ENCODE results near the gene ADH7.
"Not testable (repeated sequence)": the region's sequence is repeated elsewhere in the genome, so short reads cannot be mapped to it uniquely, and the experiment has no call there.

Gene ADH7

GRCh38 chr4:99415762-99416161 lies 19.4 kb downstream of the ADH7 start:
- H3K4me3 ChIP-seq (ENCODE audit: low read depth, low read length); H3K27me3 ChIP-seq (ENCODE audit: control insufficient read depth, insufficient read depth, low read length); H3K9ac ChIP-seq (ENCODE audit: low read depth, low read length); H3K4me1 ChIP-seq (ENCODE audit: control insufficient read depth, insufficient read depth, low read length); H3K9me3 ChIP-seq (ENCODE audit: control insufficient read depth, insufficient read depth, low read length); H3K27ac ChIP-seq (ENCODE audit: low read depth, low read length); H3K36me3 ChIP-seq (ENCODE audit: control insufficient read depth, insufficient read depth, low read length): not testable (repeated sequence)

GRCh38 chr4:99414902-99415301 lies 20.2 kb downstream of the ADH7 start:
- H3K4me1 ChIP-seq (ENCODE audit: control insufficient read depth, insufficient read depth, low read length); H3K9ac ChIP-seq (ENCODE audit: low read depth, low read length); H3K9me3 ChIP-seq (ENCODE audit: control insufficient read depth, insufficient read depth, low read length); H3K27me3 ChIP-seq (ENCODE audit: control insufficient read depth, insufficient read depth, low read length); H3K36me3 ChIP-seq (ENCODE audit: control insufficient read depth, insufficient read depth, low read length); H3K4me3 ChIP-seq (ENCODE audit: low read depth, low read length); H3K27ac ChIP-seq (ENCODE audit: low read depth, low read length): not testable (repeated sequence)

DNA sequence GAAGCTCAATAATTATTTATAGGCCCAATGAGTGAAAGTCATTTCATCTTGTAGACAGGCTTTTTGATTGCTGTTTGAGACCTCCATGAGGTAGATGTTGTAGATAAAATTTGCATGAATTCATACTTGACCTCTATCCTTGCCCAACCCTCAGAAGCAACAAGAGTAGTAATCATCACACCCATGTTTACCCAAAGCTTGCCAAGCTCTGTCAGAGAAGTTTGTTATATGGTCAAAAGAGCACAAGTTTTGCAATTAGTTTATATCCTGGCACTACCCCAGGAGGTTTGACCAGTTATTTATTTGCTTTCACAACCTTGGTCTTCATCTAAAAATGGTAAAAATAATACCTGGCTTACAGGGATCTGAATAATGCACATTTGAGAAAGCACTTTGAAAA lies 20.7 kb downstream of the ADH7 start:
- Histone ChIP-seq H3K27ac (ENCODE audit: low read depth, low read length) (no peak overlapping the region), H3K4me3 (ENCODE audit: low read depth, low read length) (no peak overlapping the region), H3K9ac (ENCODE audit: low read depth, low read length) (no peak overlapping the region), H3K27me3 (ENCODE audit: control insufficient read depth, insufficient read depth, low read length) (no peaks in the 10 kb centered on the region), H3K36me3 (ENCODE audit: control insufficient read depth, insufficient read depth, low read length) (no peaks in the 10 kb centered on the region), H3K4me1 (ENCODE audit: control insufficient read depth, insufficient read depth, low read length) (no peaks in the 10 kb centered on the region), H3K9me3 (ENCODE audit: control insufficient read depth, insufficient read depth, low read length) (no peaks in the 10 kb centered on the region)

DNA sequence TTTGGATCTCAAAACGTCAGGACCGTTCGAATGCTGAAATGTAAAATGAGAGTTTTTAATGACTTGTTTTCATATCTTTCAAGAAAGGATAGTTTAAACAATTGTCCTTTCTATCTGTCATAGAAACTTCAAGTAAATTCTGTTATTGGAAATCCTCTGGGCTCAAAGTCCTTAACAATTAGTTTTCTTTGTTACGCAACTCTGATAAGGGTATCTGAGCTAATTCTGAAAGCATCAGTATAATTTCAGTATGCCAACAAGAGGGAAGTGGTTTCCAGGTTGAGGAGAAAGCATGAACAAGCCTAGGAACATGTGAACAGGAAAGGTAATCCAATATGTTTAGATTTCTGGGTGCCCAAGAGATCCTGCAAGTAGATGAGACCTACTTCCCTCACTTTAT lies 22.0 kb downstream of the ADH7 start:
- Histone ChIP-seq H3K36me3 (ENCODE audit: control insufficient read depth, insufficient read depth, low read length) (no peaks in the 10 kb centered on the region), H3K27me3 (ENCODE audit: control insufficient read depth, insufficient read depth, low read length) (no peaks in the 10 kb centered on the region), H3K9ac (ENCODE audit: low read depth, low read length) (no peak overlapping the region), H3K4me3 (ENCODE audit: low read depth, low read length) (no peak overlapping the region), H3K9me3 (ENCODE audit: control insufficient read depth, insufficient read depth, low read length) (no peaks in the 10 kb centered on the region), H3K27ac (ENCODE audit: low read depth, low read length) (no peak overlapping the region), H3K4me1 (ENCODE audit: control insufficient read depth, insufficient read depth, low read length) (no peaks in the 10 kb centered on the region)

DNA sequence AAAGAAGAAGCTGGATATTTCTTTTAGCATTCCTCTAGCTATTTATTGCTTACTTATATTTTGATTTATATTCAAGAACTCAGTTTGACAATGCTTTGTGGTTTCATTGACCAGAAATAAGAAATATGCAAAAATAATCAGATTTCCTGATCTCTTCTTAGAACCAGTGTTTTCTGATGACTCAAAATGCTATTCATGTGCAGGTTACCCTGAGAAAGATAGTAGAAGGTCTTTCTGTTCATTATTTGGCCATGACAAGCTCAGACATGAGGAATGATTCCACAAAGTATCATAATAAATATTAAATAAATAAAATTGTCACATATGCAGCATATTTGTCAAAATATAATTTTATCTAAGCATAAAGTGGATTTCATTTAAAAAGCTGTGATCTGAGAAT lies 24.1 kb downstream of the ADH7 start:
- H3K9ac ChIP-seq (ENCODE audit: low read depth, low read length), result no peak overlapping the region
- H3K36me3 ChIP-seq (ENCODE audit: control insufficient read depth, insufficient read depth, low read length), result no peaks in the 10 kb centered on the region
- H3K4me3 ChIP-seq (ENCODE audit: low read depth, low read length), result no peak overlapping the region
- H3K9me3 ChIP-seq (ENCODE audit: control insufficient read depth, insufficient read depth, low read length), result no peaks in the 10 kb centered on the region
- no peak overlapping the region for H3K27ac ChIP-seq (ENCODE audit: low read depth, low read length)
- no peaks in the 10 kb centered on the region for H3K27me3 ChIP-seq (ENCODE audit: control insufficient read depth, insufficient read depth, low read length)
- H3K4me1 ChIP-seq (ENCODE audit: control insufficient read depth, insufficient read depth, low read length), result no peaks in the 10 kb centered on the region

DNA sequence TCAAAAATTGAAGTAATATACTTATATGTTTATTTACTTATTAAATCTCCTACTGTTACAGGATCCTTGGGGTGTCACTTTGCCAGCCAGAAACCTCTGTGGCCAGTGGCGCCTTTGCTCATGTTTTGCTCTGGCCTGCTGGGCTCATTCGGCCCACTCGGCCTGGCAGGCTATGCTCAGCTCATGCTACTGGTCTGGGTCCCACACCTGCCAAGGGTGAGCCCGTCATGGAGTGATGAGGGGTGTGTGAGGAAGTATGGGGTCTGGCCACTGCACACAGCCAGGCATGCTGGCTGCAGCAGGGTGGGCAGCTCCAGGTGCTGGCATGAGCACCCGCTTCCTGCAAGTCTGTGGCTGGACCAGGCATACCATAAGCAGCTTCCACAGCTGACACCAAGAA lies 25.1 kb downstream of the ADH7 start:
- Histone ChIP-seq H3K4me3 (ENCODE audit: low read depth, low read length) (no peak overlapping the region), H3K4me1 (ENCODE audit: control insufficient read depth, insufficient read depth, low read length) (peaks cover 4% of the 10 kb centered on the region), H3K27ac (ENCODE audit: low read depth, low read length) (no peak overlapping the region), H3K36me3 (ENCODE audit: control insufficient read depth, insufficient read depth, low read length) (no peaks in the 10 kb centered on the region), H3K27me3 (ENCODE audit: control insufficient read depth, insufficient read depth, low read length) (no peaks in the 10 kb centered on the region), H3K9ac (ENCODE audit: low read depth, low read length) (no peak overlapping the region), H3K9me3 (ENCODE audit: control insufficient read depth, insufficient read depth, low read length) (no peaks in the 10 kb centered on the region)

DNA sequence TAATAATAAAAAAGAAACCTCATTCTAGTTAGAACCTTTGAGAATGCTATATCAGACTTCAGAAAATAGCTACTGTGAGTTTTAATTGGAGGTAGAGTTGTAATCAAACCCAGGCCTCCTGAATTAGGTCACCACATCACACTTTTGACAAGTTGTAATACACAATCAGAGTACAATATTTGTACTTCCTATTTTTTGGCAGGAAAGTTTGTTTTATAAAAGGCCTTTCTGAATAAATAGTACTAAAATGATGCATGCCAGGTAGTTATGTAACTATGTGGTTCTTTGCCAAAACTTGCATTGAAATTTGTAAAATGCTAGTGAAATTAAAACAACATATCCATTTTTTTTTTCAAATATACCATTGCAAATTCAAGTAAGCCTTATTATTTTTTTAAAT lies 26.8 kb downstream of the ADH7 start:
- H3K4me1 ChIP-seq (ENCODE audit: control insufficient read depth, insufficient read depth, low read length), result peaks cover 16% of the 10 kb centered on the region
- no peaks in the 10 kb centered on the region for H3K9me3 ChIP-seq (ENCODE audit: control insufficient read depth, insufficient read depth, low read length)
- H3K4me3 ChIP-seq (ENCODE audit: low read depth, low read length), result no peak overlapping the region
- no peak overlapping the region for H3K27ac ChIP-seq (ENCODE audit: low read depth, low read length)
- no peak overlapping the region for H3K9ac ChIP-seq (ENCODE audit: low read depth, low read length)
- H3K27me3 ChIP-seq (ENCODE audit: control insufficient read depth, insufficient read depth, low read length), result no peaks in the 10 kb centered on the region
- no peaks in the 10 kb centered on the region for H3K36me3 ChIP-seq (ENCODE audit: control insufficient read depth, insufficient read depth, low read length)

DNA sequence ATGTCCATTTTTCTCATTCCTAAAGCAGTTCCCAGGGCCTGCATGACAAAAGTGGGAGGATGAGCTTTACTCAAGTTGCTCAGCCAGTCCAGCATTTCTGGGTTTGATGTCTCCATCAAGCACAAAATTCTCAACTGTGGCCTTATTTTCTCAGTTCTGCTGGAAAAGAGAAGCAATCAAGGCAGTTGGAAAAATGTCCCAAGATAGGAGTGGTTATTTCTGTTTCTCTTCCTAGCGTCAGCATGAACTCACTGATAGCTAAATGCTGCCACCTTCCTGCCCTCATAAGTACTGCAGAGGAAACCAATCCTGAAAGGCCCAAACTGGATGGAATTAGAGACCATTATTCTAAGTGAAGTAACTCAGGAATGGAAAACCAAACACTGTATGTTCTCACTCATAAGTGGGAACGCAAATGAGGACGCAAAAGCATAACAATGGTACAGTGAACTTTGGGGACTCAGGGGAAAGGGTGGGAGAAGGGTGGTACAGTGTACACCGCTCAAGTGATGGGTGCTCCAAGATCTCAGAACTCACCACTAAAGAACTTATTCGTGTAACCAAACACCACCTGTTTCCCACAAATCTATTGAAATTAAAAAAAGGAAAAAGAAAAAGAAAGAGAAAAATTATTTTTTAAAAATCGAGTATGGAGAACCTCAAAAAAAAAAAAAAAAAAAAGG lies 29.6 kb downstream of the ADH7 start:
- Histone ChIP-seq H3K27ac (ENCODE audit: low read depth, low read length) (no peak overlapping the region), H3K4me3 (ENCODE audit: low read depth, low read length) (no peak overlapping the region)

DNA sequence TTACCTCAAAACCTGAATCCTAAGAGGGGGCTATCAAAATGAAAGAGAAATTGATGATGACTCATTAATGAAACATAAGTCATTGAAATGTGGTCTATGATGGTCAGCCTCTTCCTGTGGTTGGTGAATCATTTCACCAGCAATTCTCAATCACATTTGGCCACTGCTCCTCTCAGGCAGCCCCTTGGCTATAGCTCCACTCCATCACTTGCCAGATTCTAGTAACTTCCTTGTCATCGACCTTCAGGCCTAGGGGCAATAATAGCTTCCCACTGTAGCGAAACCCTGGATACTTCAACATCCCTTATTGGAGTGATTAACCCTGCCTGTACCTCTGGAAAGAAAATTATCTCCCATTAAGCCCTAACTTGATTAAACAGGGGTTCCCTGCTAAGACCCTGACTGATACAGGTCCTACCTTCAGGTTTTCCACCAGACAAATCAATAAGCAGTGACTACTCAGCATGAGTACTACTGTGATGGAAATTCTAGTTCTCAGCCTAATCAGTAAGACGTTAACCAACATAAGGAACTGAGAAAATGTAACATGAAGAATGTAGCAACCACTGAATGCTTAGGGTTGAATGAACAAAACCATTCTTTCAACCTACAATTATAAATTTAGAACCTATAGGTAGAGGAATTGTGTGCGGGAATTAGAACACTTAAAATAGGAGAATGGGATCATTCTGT lies 30.4 kb downstream of the ADH7 start:
- Histone ChIP-seq H3K4me3 (ENCODE audit: low read depth, low read length) (no peak overlapping the region), H3K27me3 (ENCODE audit: control insufficient read depth, insufficient read depth, low read length) (no peaks in the 10 kb centered on the region), H3K9ac (ENCODE audit: low read depth, low read length) (no peak overlapping the region), H3K36me3 (ENCODE audit: control insufficient read depth, insufficient read depth, low read length) (no peaks in the 10 kb centered on the region), H3K9me3 (ENCODE audit: control insufficient read depth, insufficient read depth, low read length) (no peaks in the 10 kb centered on the region), H3K27ac (ENCODE audit: low read depth, low read length) (no peak overlapping the region), H3K4me1 (ENCODE audit: control insufficient read depth, insufficient read depth, low read length) (peaks cover 16% of the 10 kb centered on the region)

More for the DNA sequence above, 29.6 kb downstream of the ADH7 start:
- Histone ChIP-seq H3K27me3 (ENCODE audit: control insufficient read depth, insufficient read depth, low read length) (no peaks in the 10 kb centered on the region), H3K9ac (ENCODE audit: low read depth, low read length) (no peak overlapping the region), H3K9me3 (ENCODE audit: control insufficient read depth, insufficient read depth, low read length) (no peaks in the 10 kb centered on the region), H3K4me1 (ENCODE audit: control insufficient read depth, insufficient read depth, low read length) (peaks cover 16% of the 10 kb centered on the region), H3K36me3 (ENCODE audit: control insufficient read depth, insufficient read depth, low read length) (no peaks in the 10 kb centered on the region)

GRCh38 chr4:99403380-99404184 lies 31.6 kb downstream of the ADH7 start:
- Histone ChIP-seq H3K4me1 (ENCODE audit: control insufficient read depth, insufficient read depth, low read length) (peaks cover 16% of the 10 kb centered on the region), H3K9me3 (ENCODE audit: control insufficient read depth, insufficient read depth, low read length) (no peaks in the 10 kb centered on the region), H3K9ac (ENCODE audit: low read depth, low read length) (no peak overlapping the region), H3K27ac (ENCODE audit: low read depth, low read length) (no peak overlapping the region), H3K4me3 (ENCODE audit: low read depth, low read length) (no peak overlapping the region), H3K36me3 (ENCODE audit: control insufficient read depth, insufficient read depth, low read length) (no peaks in the 10 kb centered on the region), H3K27me3 (ENCODE audit: control insufficient read depth, insufficient read depth, low read length) (no peaks in the 10 kb centered on the region)

DNA sequence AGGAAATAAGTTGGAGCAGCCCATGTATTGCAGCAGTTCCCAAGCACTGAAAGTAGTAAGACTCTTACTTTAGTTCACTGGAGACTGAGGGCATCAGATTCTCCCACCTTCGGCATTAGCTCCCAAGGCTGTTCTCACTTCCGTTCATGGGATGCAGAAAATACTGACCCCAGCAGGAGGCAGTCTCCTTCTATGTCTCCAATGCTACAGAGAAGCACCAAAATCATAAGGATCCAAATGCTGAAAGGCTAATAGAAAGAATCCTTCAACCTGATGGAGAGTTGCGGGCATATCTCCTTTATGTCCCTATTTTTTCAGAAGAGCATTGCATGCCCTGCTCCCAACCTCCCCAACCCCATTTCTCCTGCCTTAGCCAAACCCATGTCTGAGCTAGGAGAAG lies 32.4 kb downstream of the ADH7 start:
- no peaks in the 10 kb centered on the region for H3K9me3 ChIP-seq (ENCODE audit: control insufficient read depth, insufficient read depth, low read length)
- peaks cover 16% of the 10 kb centered on the region for H3K4me1 ChIP-seq (ENCODE audit: control insufficient read depth, insufficient read depth, low read length)
- H3K4me3 ChIP-seq (ENCODE audit: low read depth, low read length), result no peak overlapping the region
- H3K36me3 ChIP-seq (ENCODE audit: control insufficient read depth, insufficient read depth, low read length), result no peaks in the 10 kb centered on the region
- H3K27me3 ChIP-seq (ENCODE audit: control insufficient read depth, insufficient read depth, low read length), result no peaks in the 10 kb centered on the region
- H3K27ac ChIP-seq (ENCODE audit: low read depth, low read length), result no peak overlapping the region
- H3K9ac ChIP-seq (ENCODE audit: low read depth, low read length), result no peak overlapping the region
